ENCODE results near the gene CENPS. TPM values are rescaled to one million over a fixed set of nuclear protein-coding genes. Genes with fewer than 3 reads are reported as not detected.

The CENPS gene
- total and polyA plus RNA-seq, 9 of the 15 experiments (the other 6 are each of a cell fraction or from before 2014, with no cell fraction given), result 10.2 to 36.0 (median 26.0) TPM

GRCh38 chr1:10459184-10459583 lies 29.0 kb downstream of the CENPS start (continued):
- no peak for TF ChIP-seq COPS2 (conservative IDR thresholded peaks at IDR 0.05)
- no peak for TF ChIP-seq TFE3 (CRISPR knock-in tag; IDR thresholded peaks at IDR 0.05)
- no peak for TF ChIP-seq NR3C1 (CRISPR knock-in tag; IDR thresholded peaks at IDR 0.05)
- TF ChIP-seq YBX1 (IDR thresholded peaks at IDR 0.05), result no peak
- no peak for TF ChIP-seq CUX1 (CRISPR knock-in tag; IDR thresholded peaks at IDR 0.05)
- TF ChIP-seq ZNF395 (CRISPR knock-in tag; IDR thresholded peaks at IDR 0.05), result no peak
- TF ChIP-seq E4F1 (CRISPR knock-in tag; IDR thresholded peaks at IDR 0.05; ENCODE audit: borderline replicate concordance), result no peak
- no peak for TF ChIP-seq TSC22D4 (tag; IDR thresholded peaks at IDR 0.05)
- TF ChIP-seq MTA3 (IDR thresholded peaks at IDR 0.05; ENCODE audit: borderline replicate concordance), result no peak
- TF ChIP-seq ZC3H11A (IDR thresholded peaks at IDR 0.05; ENCODE audit: low read depth, low read length), result no peak
- TF ChIP-seq NCOA4 (IDR thresholded peaks at IDR 0.05; ENCODE audit: partially characterized antibody), result no peak
- TF ChIP-seq SUPT5H (IDR thresholded peaks at IDR 0.05), result no peak
- no peak for TF ChIP-seq ARID2 (IDR thresholded peaks at IDR 0.05)
- no peak for TF ChIP-seq ZNF449 (CRISPR knock-in tag; IDR thresholded peaks at IDR 0.05)

Data from K562 (cell line).